C1 segment of cervical spinal cord (tissue), 14 donors: Measurements from ENCODE around the gene NR2F1.

Experiments
- DNase-seq, 14 donors: peaks; one replicate each; lab custom pipeline; 2025; lab: John Stamatoyannopoulos, UW

The NR2F1 gene

DNA sequence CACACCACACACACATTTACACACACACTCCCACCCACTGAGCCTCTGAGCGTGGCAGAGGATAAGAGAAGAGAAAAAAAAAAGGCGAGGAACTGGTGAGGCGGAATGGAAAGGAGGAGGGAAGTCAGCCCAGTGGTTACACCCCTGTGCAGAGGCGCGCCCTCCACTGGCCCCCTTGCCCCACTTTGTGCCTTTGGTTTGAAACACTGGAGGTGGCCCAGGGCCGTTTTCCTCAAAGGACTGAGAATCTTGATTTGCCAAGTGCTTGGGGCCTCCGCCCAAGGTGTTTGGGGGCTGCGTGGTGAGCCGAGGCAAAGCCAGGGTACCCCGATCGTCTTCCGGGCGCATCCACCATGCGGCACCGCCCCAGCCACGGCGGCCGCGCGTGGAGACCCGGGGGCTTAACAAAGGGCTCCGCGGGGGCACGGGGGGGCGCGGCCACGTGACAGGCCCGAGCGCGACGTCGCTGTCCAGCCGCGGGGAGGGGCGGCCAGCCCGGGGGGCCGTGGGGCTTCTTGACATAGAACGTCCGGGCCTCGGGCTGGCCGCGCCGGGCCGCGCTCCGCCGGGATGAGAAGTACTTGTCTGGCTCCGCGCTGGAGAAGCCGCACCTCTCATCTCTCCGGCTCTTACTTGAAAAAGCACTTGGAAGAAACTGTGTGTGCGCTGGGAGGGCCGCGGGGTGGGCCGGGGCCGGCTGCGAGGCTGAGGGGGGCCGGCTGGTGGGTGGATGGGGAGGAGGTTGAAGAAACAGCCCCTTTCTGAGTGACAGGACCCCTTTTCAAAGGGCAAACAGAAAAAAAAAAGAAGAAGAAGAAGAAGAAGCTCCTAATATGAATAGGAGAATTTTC, 21.0 kb downstream of the NR2F1 start:
- DNase-seq = peak in 2 of 14 donors; percentile 35 to 65

DNA sequence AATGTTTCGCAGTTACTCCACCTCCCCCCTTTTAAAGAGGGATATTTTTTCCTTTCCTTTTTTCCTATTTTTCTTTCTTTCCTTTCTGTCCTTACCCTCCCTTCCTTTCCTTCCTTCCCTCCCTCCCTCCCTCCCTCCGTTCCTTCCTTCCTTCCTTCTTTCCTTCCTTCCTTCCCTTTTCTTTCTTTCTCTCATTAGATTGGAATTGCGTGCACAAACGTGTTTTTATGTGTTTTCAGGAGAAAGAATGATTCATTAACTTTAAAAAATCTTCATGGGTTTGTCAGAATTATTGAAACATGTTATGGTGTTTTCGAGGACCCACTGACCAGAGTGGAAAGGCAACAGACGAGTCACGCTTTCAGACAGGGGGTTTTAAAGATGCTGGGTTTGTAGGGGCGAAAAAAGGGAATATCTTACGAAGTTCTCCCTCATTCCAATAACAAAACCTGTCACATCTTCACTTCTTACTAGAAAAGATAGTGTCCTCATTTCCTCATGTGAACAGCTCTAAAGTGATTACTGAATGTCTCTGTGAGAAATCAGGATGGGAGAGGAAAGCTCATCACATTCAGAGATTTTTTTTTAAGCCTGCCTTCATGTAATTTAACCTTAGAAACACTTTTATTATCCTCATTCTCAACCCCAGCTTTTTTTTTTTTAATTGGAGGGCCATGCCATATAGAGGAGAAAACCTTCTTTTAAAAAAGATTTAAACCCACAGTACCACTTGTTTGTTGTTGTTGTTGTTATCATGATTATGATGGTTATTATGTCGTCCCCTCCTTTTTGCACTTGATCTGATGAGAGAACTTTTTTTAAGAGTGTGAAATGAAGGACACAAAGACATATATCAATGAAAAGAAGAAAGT, 21.9 kb downstream of the NR2F1 start:
- no peak for DNase-seq

DNA sequence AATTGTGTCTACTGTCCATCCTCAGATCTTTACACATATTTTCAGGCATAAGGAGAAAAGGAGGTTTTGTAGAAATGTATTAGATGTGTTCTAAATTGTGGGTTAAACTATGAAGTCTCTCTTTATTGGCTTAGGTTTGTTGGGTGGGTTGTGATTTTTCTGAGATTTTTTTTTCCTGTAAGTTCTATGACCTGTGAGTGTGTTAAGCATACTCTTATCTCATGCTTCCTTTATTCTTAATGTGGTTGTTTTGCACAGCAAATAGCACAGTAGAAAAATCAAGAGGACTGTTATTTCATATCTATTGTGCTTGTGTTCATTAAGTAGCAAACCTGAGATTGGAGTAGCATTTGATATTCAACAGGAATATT, 23.3 kb downstream of the NR2F1 start:
- no peak for DNase-seq

DNA sequence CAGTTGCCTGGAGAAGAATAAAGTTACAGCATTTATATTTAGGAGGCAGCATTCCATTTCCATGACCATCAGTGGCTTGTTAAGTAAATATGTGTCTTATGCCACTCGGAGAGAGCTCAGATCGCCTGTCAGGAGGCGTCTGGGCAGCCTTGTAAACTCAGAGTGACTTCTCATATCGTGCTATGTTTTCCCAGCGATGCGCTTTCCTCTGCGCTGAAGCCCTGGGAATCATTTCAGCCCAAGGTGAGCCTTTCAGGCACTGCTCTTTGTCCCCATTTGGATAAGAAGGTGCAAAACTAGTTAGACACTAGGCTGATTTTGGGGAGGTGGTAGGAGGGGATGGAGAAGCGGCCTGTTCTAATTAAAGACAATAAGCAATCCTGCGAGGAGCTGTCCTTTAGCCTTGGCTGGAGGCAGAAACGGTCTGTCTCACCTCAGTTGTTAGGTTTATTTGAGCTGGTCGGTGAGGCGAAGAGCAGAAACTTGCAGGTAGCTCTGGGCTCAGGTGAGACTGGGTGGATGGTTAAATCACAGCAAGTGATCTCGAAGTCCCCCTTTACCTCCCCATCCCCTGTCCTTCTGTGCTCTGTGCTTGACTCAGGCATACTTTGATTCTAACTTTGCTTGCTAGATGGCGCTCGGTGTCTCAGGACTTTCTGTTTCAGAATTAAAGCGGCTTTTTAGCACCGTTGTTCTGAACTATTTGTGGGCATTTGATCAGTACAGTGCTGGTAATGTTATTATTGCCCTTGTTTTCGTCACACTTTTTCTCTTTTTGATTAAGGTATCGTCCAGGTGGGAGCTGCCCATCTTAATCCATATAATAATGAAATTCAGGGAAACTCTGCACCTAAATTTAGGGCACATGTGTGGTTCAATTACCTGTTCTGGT, 24.6 kb downstream of the NR2F1 start:
- no peak for DNase-seq

DNA sequence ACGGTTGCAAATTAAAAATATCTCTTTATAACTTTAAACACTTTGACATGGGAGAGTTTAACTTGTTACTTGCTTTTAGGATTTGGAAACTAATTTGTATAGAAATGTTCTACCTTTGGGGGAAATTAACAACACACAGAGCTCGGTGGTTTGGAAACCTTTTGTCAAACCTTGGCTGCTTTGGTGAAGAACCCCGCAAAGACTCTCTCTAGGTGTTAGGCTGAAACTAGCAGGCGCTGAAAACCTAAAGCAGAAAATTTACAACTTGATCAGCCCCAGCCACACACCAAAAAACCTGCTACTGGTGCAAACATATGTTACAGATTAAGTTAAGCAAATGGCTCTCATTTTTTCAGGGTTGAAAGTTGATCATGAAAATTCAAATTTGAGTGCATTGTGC, 25.8 kb downstream of the NR2F1 start:
- no peak for DNase-seq

DNA sequence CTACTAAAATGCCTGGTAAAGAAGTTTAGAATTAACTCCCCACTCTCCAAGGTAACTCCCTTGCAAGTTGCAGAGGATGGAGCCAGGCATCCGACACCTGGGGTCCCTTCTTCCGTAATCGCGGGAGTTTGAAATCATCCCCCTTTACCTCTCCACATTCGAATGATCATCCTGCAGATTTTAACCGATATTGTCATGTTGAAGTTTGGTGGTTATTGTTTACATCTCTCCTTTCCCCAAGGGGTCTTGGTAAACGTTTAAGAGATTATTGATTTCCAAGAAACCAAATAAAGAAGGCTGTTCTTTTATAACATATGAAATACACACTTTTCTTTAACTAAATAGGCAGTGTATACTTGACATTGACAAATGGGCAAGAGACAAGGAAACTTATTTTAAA, 26.7 kb downstream of the NR2F1 start:
- no peak for DNase-seq

DNA sequence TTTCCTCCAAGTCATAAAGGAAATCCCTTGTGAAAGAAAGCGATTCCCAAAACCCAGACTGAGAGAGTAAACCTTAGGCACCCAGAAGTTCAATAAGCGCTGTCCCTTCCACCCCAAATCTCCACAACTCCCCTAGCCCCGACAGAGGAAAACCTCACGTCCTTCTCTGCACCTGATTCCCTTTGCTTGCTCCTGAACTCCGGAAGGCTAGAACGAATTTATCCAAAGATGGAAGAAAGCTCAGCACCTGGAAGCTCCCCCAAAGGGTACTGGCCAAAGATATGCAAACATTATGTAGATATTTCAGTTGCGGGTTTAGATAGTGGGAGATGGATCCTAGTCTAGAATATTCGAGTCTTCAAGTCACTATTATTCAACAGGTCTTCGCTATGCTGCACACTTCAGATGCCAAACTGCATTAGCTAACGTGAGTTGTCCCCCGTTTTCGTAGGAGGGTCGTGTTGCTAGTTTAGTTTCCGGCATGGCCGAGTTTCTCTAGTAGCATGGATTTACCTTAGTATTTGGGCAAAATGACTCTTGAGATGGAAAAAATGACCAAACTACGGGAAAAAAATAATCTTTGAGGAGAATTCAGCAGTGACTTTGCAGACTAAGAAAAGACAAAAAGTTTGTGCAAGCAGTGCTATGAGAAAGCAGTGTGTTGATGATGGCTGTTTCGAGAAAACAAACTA, 27.7 kb downstream of the NR2F1 start:
- DNase-seq = no peak

DNA sequence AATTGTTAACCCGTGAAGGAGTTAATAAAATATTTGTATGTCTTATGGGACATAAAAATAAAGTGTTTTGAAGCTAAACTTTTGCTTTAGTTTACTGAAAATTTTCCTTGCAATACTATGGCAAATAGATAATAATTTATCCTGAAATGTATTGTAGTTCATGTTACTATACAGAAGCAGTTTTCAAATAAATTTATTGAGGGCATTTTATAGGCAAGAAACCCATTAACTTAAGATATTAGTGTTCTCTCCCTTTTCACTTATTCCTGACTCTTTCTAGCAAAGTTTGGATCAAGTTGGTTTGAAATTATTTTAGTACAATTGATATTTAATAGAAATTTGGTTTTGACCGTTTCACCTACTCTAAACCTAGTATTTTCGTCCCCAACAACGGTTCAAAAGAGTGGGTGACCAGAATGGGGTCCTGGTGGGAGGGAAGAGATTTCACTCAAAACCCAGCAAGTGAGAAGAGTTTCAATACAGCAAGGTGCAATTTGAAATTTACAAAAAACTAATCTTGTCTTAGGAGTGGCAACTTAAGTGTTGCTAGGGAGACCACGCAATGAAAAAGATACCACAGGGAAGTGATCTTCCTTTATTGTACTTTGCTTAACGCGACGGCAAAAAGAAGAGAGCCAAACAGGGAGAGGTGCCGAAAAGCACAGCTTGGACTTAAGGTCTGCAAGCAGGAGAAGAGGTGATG, 28.4 kb downstream of the NR2F1 start:
- DNase-seq = no peak

DNA sequence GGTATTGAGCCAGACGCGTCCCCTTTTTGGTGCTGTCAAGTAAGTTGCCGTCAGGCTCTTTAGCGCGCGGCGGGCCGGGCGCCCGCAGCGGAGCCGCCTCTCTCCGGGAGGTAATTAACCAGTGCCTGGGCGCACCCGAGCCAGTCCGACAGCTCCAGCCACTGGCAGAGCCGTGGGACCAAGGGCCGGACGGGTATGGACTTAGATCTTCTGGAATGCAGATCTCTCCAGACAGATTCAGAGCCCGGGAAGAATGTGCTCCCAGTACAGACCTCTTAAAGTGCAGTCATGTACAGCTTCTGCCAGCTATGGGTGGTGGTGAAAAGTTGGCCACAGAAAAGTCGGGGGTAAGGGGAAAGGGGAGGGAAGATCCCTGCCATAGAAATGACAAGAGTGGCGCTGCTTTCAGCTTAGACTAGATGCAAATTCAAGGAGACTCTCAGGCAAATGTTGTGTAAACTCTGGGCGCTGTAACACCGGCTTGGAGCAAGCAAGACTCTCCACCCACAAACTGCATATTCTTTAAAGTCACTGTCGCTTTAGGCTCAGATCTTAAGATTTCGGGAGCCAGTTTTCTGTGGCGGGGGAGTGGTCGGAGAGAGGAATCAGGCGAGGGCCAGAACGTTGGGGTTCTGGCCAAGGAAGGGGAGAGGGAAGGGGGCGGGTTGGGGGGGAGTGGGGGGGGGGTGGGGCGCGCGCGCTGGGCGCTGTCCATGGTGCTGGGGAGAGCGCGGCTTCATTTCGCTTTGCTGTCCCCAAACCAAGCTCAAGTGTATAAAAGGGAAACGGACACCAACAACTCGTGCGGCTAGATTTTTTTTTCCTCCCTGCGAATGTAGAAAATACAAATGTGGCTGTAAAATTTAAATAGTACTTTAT, 29.2 kb downstream of the NR2F1 start:
- peak in 3 of 14 donors; percentile 33 to 40 (median 38) for DNase-seq

DNA sequence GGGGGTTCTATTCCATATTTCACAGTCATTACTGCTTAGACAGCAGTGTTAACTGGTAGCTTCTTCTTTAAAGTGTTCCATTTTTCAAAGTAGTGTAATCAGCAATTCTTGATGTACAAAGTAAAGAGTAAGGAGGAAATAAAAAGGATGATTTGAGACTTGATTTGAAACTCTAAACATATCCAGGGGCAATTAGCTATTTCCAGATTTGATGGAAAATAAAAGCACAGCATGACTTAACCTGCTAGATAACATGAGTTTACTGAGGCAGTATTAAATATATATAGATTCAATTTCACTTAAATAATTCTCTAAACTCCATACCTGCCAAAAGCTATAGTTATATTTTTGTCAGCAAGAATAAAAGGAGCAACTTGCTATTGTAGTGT, 29.8 kb downstream of the NR2F1 start:
- DNase-seq = no peak

DNA sequence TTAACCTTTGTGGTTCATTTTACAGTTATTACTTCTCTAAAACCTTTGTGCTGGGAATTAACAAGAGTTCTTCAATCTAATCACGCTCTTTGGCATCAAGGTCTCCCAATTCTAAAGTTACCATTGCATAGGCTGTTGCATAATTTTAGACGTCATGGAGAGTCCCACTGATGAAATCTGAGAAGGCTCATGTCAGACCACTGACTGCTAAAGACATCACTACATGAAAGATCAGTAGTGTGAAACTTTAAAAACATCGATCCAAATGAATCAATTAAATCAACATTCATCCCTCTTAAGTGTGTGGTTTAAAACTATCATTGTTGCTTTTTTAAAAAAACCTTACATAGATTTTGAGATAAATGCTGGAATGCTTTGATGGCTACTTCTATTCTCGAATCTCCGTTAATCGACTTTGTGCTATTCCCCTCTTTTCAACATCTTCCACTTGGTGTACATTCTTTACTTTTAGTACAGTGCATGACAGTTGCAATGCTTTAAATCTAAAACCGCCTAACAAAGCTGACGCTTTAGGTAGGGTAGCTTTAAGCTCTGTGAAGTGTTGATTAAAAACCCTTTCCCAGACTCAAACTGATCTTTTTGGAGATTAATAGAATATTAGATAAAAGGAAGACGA, 33.6 kb downstream of the NR2F1 start:
- no peak for DNase-seq

DNA sequence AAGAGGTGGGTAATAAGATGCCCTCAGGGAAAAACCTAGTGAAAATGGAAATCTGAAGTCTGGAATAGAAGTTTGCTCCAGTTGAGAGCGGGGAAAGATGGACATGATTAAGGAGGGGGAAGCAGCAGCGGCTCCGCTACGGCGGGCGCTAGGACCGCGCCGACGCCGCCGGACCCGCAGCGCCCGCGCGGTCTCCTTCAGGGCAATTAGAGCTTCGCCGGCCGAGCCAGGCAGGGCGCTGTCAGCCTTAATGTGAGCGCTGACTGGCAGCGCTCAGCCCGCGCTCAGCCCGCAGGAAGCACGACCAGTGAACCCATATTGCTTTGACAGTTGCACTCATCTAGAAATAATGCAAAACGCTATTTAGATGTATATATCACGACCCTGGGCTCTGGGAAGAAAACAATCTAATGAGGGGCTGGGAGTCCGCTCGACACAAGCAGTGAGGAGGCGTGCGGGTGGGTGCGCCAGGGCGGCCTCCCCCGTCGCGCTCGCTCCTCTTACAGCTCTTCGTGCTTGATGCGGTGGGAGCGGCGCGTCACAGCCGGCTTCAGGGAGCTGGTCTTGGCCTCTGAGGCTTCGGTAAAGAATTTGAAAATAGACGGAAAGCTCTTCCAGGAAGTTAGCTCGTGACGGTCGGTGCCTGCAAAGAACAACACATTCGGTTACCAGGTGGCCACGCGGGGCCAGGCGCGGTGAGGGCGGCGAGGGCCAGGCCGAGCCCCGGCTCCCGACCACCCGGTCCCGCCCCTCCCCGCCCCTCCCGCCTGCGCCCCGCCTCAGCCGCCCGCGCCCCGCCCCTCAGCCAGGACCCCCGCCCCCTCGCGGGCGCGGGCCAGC, 37.7 kb downstream of the NR2F1 start:
- DNase-seq = peak in 11 of 14 donors; percentile 47 to 77 (median 67)

DNA sequence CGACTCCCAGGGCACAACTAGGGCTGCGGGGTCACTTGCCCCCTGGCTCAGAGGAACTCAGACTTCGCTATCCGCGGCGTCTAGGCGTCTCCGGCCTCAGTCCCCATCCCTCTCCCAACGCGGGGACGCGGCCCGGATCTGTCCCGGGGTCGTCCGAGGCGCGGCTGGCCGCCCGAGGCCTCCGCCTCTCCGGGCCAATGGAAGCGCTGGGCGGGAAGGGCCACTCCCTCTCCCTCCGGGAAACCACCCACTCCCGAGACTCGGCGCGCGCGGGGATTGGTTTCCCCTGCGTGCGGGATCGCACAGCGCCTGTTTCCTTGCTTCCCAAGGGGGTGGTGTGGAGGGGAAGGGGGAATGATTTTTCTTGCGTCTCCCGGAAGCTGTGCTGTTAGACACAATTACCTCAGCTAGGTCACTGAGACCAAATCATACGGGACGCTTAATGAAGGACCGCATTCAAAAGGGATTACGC, 38.3 kb downstream of the NR2F1 start:
- DNase-seq = peak; percentile 31 to 94 (median 80)

DNA sequence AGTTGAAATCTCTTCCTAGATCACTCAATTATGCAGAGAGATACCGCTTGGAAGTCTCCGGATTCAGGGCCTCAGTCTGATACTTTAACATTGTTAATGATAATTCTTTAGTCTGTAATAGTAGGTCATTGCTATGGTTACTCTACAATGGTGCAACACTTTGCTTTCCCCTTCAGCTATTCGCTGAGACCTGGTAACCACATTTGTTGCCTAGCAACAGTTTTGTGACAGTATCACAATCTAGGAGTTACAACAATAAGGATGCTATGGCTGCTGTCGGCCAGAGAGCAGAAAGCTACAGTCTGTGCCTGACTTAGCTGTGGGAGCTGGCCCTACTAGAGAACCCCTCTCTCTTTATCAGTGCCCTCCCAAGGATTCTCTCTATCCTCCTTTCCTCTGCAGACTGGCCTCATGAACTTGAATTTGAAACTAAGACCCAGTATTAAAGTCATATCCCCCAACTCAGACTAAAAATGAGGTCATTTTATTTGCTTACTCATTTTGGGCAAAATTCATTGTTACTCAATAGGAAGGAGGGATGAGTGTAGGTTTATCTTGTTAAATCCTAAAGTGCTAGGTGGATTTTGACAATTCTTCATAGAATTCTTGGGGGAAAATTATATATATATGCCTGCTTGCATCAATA, 39.3 kb downstream of the NR2F1 start:
- DNase-seq = peak in 3 of 14 donors; percentile 9 to 18 (median 17)

DNA sequence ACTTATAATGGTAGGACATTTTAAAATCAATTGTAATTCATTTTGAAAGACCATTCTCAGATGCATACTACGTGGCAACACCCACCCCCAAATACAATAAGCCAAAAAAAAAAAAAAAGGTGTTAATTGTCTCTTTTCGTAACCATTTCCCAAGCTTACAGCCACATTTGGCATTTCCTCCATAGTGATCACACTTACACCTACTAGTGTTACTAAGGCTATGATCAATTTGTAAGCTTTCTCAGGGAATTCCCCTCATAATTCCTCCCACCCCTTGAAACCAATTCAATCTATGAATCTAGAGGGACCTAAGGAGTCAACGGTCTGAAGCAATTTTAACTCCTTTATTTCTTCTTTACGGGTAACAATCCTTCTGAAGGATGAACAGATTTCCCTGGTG, 40.1 kb downstream of the NR2F1 start:
- DNase-seq = no peak

DNA sequence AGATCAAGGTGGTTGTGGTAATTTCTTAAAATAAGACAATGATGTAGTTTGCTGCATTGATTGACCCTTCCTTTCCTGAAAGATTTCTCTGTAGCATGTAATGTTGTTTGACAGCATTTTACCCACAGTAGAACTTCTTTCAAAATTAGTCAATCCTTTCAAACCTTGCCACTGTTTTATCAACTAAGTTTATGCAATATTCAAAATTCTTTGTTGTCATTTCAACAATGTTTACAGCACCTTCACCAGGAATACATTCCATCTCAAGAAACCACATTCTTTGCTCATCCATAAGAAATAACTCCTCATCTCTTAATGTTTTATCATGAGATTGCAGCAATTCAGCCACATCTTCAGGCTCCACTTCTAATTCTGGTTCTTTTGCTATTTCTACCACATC, 43.8 kb downstream of the NR2F1 start:
- no peak for DNase-seq

DNA sequence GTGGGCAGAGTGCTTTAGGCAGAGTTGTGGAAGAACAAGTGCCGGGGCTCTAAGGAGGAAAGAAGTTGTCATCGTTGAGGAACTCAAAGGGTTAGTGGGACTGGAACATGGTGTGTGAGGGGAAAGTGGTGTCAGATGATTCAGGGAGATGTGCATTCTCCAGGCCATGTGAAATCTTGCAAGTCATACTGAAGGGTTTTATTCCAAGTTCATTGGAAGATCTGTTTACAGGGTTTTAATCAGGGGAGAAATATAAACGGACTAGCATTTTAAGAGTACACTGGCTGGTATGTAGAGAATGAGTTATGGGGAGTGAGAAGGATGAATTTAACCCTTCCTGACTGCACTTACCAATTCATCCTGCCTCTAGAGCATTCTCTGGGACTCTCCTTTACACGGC, 49.3 kb downstream of the NR2F1 start:
- no peak for DNase-seq
